IMR-90 (cell line): ENCODE measurements around the gene CITED2. TPM values are rescaled to one million over a fixed set of nuclear protein-coding genes. Genes with fewer than 3 reads are reported as not detected.
"Not testable (repeated sequence)": the region's sequence is repeated elsewhere in the genome, so short reads cannot be mapped to it uniquely, and the experiment has no call there.

Source experiments
- ATAC-seq: fragments of 200-7000 bp; cut with Tn5 transposase; 2 replicates; pipeline ENCODE4 v1.9.1; 2020; ENCODE audit warnings: low read depth, mild to moderate bottlenecking, moderate library complexity
- BruUV-seq: library from RNA; stranded (reverse); fragments of 400-500 nt; replicated peaks from 2 replicates; lab custom pipeline; 2021; lab: Mats Ljungman, UMichigan
- CTCF ChIA-PET: fragments of 300-600 bp; formaldehyde crosslinking; extraction: SDS; loops from one replicate; lab custom pipeline; 2021; ENCODE audit warnings: antibody characterized with exemption; lab: Yijun Ruan, JAX
- POLR2A ChIA-PET: fragments of 300-600 bp; sonication (Branson Sonifier 250); formaldehyde crosslinking; loops from one replicate; lab custom pipeline; 2022; ENCODE audit warnings: antibody characterized with exemption; ENCODE audit not compliant: unreplicated experiment; lab: Charles Lee
- DNase-seq: peaks from one replicate; pipeline ENCODE4 v3.0.0; 2013
- H2AFZ ChIP-seq: replicated peaks from 2 replicates; pipeline ENCODE3; 2013; ENCODE audit warnings: low read length, mild to moderate bottlenecking; ENCODE audit not compliant: poor library complexity
- H2AK5ac ChIP-seq: 2 replicates; pipeline ENCODE4 v1.6.1; 2013; ENCODE audit warnings: low read depth, low read length, inconsistent platforms
- H2AK9ac ChIP-seq: replicated peaks from 2 replicates; pipeline ENCODE3; 2013; ENCODE audit warnings: mild to moderate bottlenecking, low read depth, low read length, moderate library complexity; ENCODE audit not compliant: poor library complexity
- H2BK120ac ChIP-seq: 2 replicates; pipeline ENCODE4 v1.6.1; 2013; ENCODE audit warnings: low read depth, low read length, inconsistent platforms
- H2BK15ac ChIP-seq: 3 replicates; pipeline ENCODE4 v1.6.1; 2013; ENCODE audit warnings: low read depth, low read length, inconsistent platforms
- H2BK20ac ChIP-seq: 2 replicates; pipeline ENCODE4 v1.6.1; 2013; ENCODE audit warnings: low read depth, mild to moderate bottlenecking, inconsistent platforms, low read length, moderate library complexity
- H2BK5ac ChIP-seq: 2 replicates; pipeline ENCODE4 v1.6.1; 2013; ENCODE audit warnings: mild to moderate bottlenecking, low read depth, low read length, inconsistent platforms; ENCODE audit not compliant: poor library complexity, severe bottlenecking
- H3K14ac ChIP-seq: replicated peaks from 2 replicates; pipeline ENCODE4 v1.6.1; 2013; ENCODE audit warnings: low read depth, low read length, inconsistent platforms
- H3K18ac ChIP-seq: 2 replicates; pipeline ENCODE4 v1.6.1; 2013; ENCODE audit warnings: low read depth, low read length, control low read depth
- H3K23ac ChIP-seq: 2 replicates; pipeline ENCODE4 v1.6.1; 2013; ENCODE audit warnings: low read depth, low read length, inconsistent platforms
- H3K27ac ChIP-seq: 2 replicates; pipeline ENCODE4 v1.5.1; 2013; ENCODE audit warnings: mild to moderate bottlenecking, control low read depth, low read length; ENCODE audit not compliant: insufficient read depth
- H3K27me3 ChIP-seq: 2 replicates; pipeline ENCODE4 v1.6.1; 2013; ENCODE audit warnings: low read length; ENCODE audit not compliant: control insufficient read depth, insufficient read depth
- H3K36me3 ChIP-seq: 2 replicates; pipeline ENCODE4 v1.6.1; 2013; ENCODE audit warnings: low read length, mixed read lengths; ENCODE audit not compliant: control insufficient read depth, insufficient read depth
- H3K4ac ChIP-seq: 2 replicates; pipeline ENCODE4 v1.6.1; 2013; ENCODE audit warnings: low read depth, low read length, inconsistent platforms
- H3K4me1 ChIP-seq: 2 replicates; pipeline ENCODE4 v1.6.1; 2013; ENCODE audit warnings: low read length, mixed read lengths; ENCODE audit not compliant: control insufficient read depth, insufficient read depth
- H3K4me2 ChIP-seq: 2 replicates; pipeline ENCODE4 v1.6.1; 2013; ENCODE audit warnings: low read depth, mild to moderate bottlenecking, control low read depth, low read length, moderate library complexity
- H3K4me3 ChIP-seq: 2 replicates; pipeline ENCODE4 v1.5.1; 2013; ENCODE audit warnings: low read depth, mild to moderate bottlenecking, control low read depth, low read length, moderate library complexity; ENCODE audit not compliant: insufficient read depth
- H3K56ac ChIP-seq: 2 replicates; pipeline ENCODE4 v1.6.1; 2013; ENCODE audit warnings: low read length, inconsistent platforms; ENCODE audit not compliant: insufficient read depth; ENCODE audit errors: extremely low read depth
- H3K79me1 ChIP-seq, 2 experiments: 2 replicates each; pipeline ENCODE4 v1.6.1; 2013; ENCODE audit warnings: low read length in 2 of 2, inconsistent platforms in 1 of 2, low read depth in 1 of 2
- H3K9ac ChIP-seq: 2 replicates; pipeline ENCODE4 v1.6.1; 2013; ENCODE audit warnings: low read depth, low read length, control low read depth
- H3K9me1 ChIP-seq: 2 replicates; pipeline ENCODE4 v1.6.1; 2013; ENCODE audit warnings: low read length, inconsistent platforms; ENCODE audit not compliant: insufficient read depth
- H3K9me3 ChIP-seq: 2 replicates; pipeline ENCODE4 v1.6.1; 2013; ENCODE audit warnings: low read length; ENCODE audit not compliant: control insufficient read depth, insufficient read depth
- H4K20me1 ChIP-seq: 2 replicates; pipeline ENCODE4 v1.6.1; 2013; ENCODE audit warnings: low read length, inconsistent platforms; ENCODE audit not compliant: insufficient read depth
- H4K5ac ChIP-seq: 2 replicates; pipeline ENCODE4 v1.6.1; 2013; ENCODE audit warnings: mild to moderate bottlenecking, low read depth, low read length, control low read depth
- H4K8ac ChIP-seq, 2 experiments: 2 replicates each; pipeline ENCODE4 v1.6.1; 2013; ENCODE audit warnings: low read depth in 2 of 2, low read length in 2 of 2, control low read depth in 1 of 2, inconsistent platforms in 1 of 2
- H4K91ac ChIP-seq: 2 replicates; pipeline ENCODE4 v1.6.1; 2013; ENCODE audit warnings: low read depth, low read length, inconsistent platforms; ENCODE audit not compliant: insufficient read depth
- WGBS, 2 experiments: methylation state at CpG; one replicate each; pipeline versions ENCODE4 v1.1.5 to v1.1.7; 2013; ENCODE audit warnings: missing lambda C conversion rate in 2 of 2; ENCODE audit not compliant: insufficient read length in 1 of 2; ENCODE audit errors: extremely low coverage in 2 of 2; 5-methylcytosine and 5-hydroxymethylcytosine counted together
- dilution Hi-C: fragments of 300-500 bp; cut with HindIII; formaldehyde crosslinking; loops from one replicate; pipeline ENCODE4 v1.14.3; 2018; ENCODE audit warnings: low sequenced_read_pairs; ENCODE audit not compliant: unreplicated experiment
- in situ Hi-C: fragments of 300-500 bp; cut with MboI; formaldehyde crosslinking; loops from 3 replicates; pipeline ENCODE4 v1.14.3; 2019; ENCODE audit warnings: low sequenced_read_pairs, inconsistent platforms, mixed read lengths
- intact Hi-C: fragments of 100-400 bp; cut with micrococcal nuclease; formaldehyde crosslinking; loops from 2 replicates; pipeline ENCODE4 v1.10.0; 2022
- polyA plus RNA-seq, 3 experiments: library from polyadenylated mRNA; depleted of rRNA; stranded (reverse); fragments of >200 nt; gene quantifications; 2 replicates each; pipeline ENCODE4 v1.2.3, GENCODE V29; 2012; ENCODE audit warnings: low replicate concordance in 1 of 3
- total RNA-seq: library from RNA; depleted of rRNA; stranded (reverse); fragments of >200 nt; gene quantifications from 2 replicates; pipeline ENCODE4 v1.2.3, GENCODE V29; 2012

CITED2 gene
- total and polyA plus RNA-seq, 2 of the 4 experiments (the other 2 are of a cell fraction), result 163 to 483 TPM

DNA sequence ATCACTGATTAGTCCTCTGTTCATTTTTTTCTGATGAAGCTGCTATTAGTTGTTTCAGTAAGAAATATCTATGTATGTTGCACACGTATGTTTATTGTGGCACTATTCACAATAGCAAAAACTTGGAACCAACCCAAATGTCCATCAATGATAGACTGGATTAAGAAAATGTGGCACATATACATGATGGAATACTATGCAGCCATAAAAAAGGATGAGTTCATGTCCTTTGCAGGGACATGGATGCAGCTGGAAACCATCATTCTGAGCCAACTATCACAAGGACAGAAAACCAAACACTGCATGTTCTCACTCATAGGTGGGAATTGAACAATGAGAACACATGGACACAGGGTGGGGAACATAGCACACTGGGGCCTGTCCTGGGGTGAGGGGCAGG is 37.7 kb upstream of the CITED2 start:
- not testable (repeated sequence) for H4K5ac ChIP-seq, BruUV-seq
- WGBS, 2 experiments, result no CpG with 5 or more reads among the region's 1 CpG

More for the DNA sequence above, 37.7 kb upstream of the CITED2 start:
- H3K56ac ChIP-seq, H3K4me1 ChIP-seq, H3K9me3 ChIP-seq, H3K23ac ChIP-seq, H3K27me3 ChIP-seq, H3K4me2 ChIP-seq, H3K27ac ChIP-seq, H3K18ac ChIP-seq, CTCF ChIA-PET, H3K36me3 ChIP-seq, H2BK15ac ChIP-seq, H4K20me1 ChIP-seq, ATAC-seq, H4K91ac ChIP-seq, H2AK9ac ChIP-seq, H3K9ac ChIP-seq, H4K8ac ChIP-seq, H3K4ac ChIP-seq, H2BK5ac ChIP-seq, H2AK5ac ChIP-seq, DNase-seq, H3K4me3 ChIP-seq, dilution Hi-C loops, H2AFZ ChIP-seq, POLR2A ChIA-PET, intact Hi-C loops, H2BK120ac ChIP-seq, H2BK20ac ChIP-seq, H3K14ac ChIP-seq, in situ Hi-C loops, H3K79me1 ChIP-seq: not testable (repeated sequence)
- H3K9me1 ChIP-seq, result peaks cover 10% of the 10 kb centered on the region
